K562 (cell line): ENCODE measurements around the gene ADAMTS15. TPM values are rescaled to one million over a fixed set of nuclear protein-coding genes. Genes with fewer than 3 reads are reported as not detected.

Source experiments
- ATAC-seq: fragments of 200-7000 bp; cut with Tn5 transposase; 3 replicates; pipeline ENCODE4 v1.9.1; 2020; ENCODE audit warnings: moderate library complexity
- BruUV-seq: library from RNA; stranded (reverse); fragments of 400-500 nt; replicated peaks from 2 replicates; lab custom pipeline; 2021; lab: Mats Ljungman, UMichigan
- CTCF ChIA-PET: fragments of 300-600 bp; formaldehyde crosslinking; extraction: SDS; loops from one replicate; lab custom pipeline; 2021; ENCODE audit warnings: low intra/inter-chr PET ratio; lab: Yijun Ruan, JAX
- POLR2A ChIA-PET: fragments of 300-600, 350-650 bp; sonication (Branson Sonifier 250); formaldehyde crosslinking; extraction: SDS; loops from one replicate; lab custom pipeline; 2021; ENCODE audit warnings: antibody characterized with exemption, inconsistent platforms; lab: Yijun Ruan, JAX
- DNase-seq, 4 experiments: peaks; one replicate each; pipeline versions ENCODE4 v3.0.0 to v3.0.0-alpha.2; 2011 to 2018; ENCODE audit warnings: low spot score in 3 of 4, mixed read lengths in 3 of 4; ENCODE audit errors: extremely low read depth in 1 of 4
- FAIRE-seq: peaks from 2 replicates; lab custom pipeline; 2011; peaks lifted over from hg19 to GRCh38; lab: Jason Lieb, UNC
- H2AFZ ChIP-seq: 2 replicates; pipeline ENCODE4 v1.6.0; 2011; ENCODE audit warnings: low read depth, low read length, control low read depth, inconsistent platforms
- H3K27ac ChIP-seq: fragments of 200-600 bp; 3 replicates; pipeline ENCODE4 v1.8.0; 2011; ENCODE audit warnings: low read depth, mild to moderate bottlenecking, control low read depth, inconsistent platforms, low read length, moderate library complexity, mixed read lengths; ENCODE audit errors: extremely low read depth
- H3K27me3 ChIP-seq, 2 experiments: fragments of 300-600 bp in 1 of 2; 2 replicates in 1 of 2; 3 replicates in 1 of 2; pipeline versions ENCODE4 v1.6.0 to v1.8.0; 2011; ENCODE audit warnings: inconsistent platforms in 2 of 2, low read length in 2 of 2, mild to moderate bottlenecking in 1 of 2, mixed read lengths in 1 of 2, moderate library complexity in 1 of 2; ENCODE audit not compliant: control insufficient read depth in 2 of 2, insufficient read depth in 2 of 2
- H3K36me3 ChIP-seq: fragments of 300-600 bp; 3 replicates; pipeline ENCODE4 v1.8.0; 2011; ENCODE audit warnings: mild to moderate bottlenecking, low read length, inconsistent platforms; ENCODE audit not compliant: control insufficient read depth, insufficient read depth
- H3K4me1 ChIP-seq, 2 experiments: fragments of 200-600 bp in 1 of 2; replicated peaks in 1 of 2; 2 replicates in 1 of 2; 3 replicates in 1 of 2; pipeline versions ENCODE4 v1.5.1 to v1.8.0; 2011; ENCODE audit warnings: inconsistent platforms in 2 of 2, low read length in 2 of 2, mild to moderate bottlenecking in 1 of 2, mixed read lengths in 1 of 2, moderate library complexity in 1 of 2; ENCODE audit not compliant: control insufficient read depth in 2 of 2, insufficient read depth in 2 of 2
- H3K4me2 ChIP-seq: 2 replicates; pipeline ENCODE4 v1.6.1; 2011; ENCODE audit warnings: low read length, control low read depth, inconsistent platforms, mixed read lengths; ENCODE audit not compliant: insufficient read depth
- H3K4me3 ChIP-seq: fragments of 200-600 bp; sonication (generic), shearing (Covaris generic); 2 replicates; pipeline ENCODE4 v1.5.1; 2016; ENCODE audit warnings: control low read depth, inconsistent platforms
- H3K79me2 ChIP-seq: fragments of 200-600 bp; 3 replicates; pipeline ENCODE4 v1.8.0; 2011; ENCODE audit warnings: low read length, inconsistent platforms; ENCODE audit not compliant: control insufficient read depth, insufficient read depth
- H3K9ac ChIP-seq, 2 experiments: 2 replicates each; pipeline versions ENCODE4 v1.6.0 to v1.6.1; 2011; ENCODE audit warnings: low read depth in 2 of 2, low read length in 2 of 2, control low read depth in 1 of 2, inconsistent platforms in 1 of 2, mild to moderate bottlenecking in 1 of 2, mixed read lengths in 1 of 2; ENCODE audit not compliant: insufficient read depth in 1 of 2
- H3K9me1 ChIP-seq: one replicate; pipeline ENCODE4 v1.6.0; 2011; ENCODE audit warnings: inconsistent platforms, mild to moderate bottlenecking, low read length, moderate library complexity; ENCODE audit not compliant: control insufficient read depth, insufficient read depth
- H3K9me3 ChIP-seq: replicated peaks from 2 replicates; pipeline ENCODE4 v1.5.1; 2011; ENCODE audit warnings: low read depth, low read length, inconsistent platforms; ENCODE audit not compliant: control insufficient read depth, insufficient read depth
- H4K20me1 ChIP-seq: replicated peaks from 2 replicates; pipeline ENCODE4 v1.6.1; 2011; ENCODE audit warnings: low read length, inconsistent platforms, mixed read lengths; ENCODE audit not compliant: control insufficient read depth, insufficient read depth
- BHLHE40 ChIP-seq: IDR thresholded peaks from 2 replicates; pipeline ENCODE4 v1.6.1; 2011; ENCODE audit warnings: low read length, improper control_type of control experiment
- BRCA1 ChIP-seq, 2 experiments: fragments of 450-650 bp in 1 of 2; sonication (generic) in 1 of 2; formaldehyde crosslinking in 1 of 2; IDR thresholded peaks; 2 replicates each; pipeline versions ENCODE4 v1.5.0 to v1.6.1; 2017 to 2020; ENCODE audit warnings: mild to moderate bottlenecking in 1 of 2, missing genetic modification reagents in 1 of 2
- CHD2 ChIP-seq: IDR thresholded peaks from 2 replicates; pipeline ENCODE4 v1.6.1; 2011; ENCODE audit warnings: low read depth, low read length
- KHSRP ChIP-seq: fragments of 450-650 bp; IDR thresholded peaks from 2 replicates; pipeline ENCODE4 v1.6.1; 2017
- NFXL1 ChIP-seq: fragments of 450-650 bp; formaldehyde crosslinking; IDR thresholded peaks from 2 replicates; pipeline ENCODE4 v1.4.0; 2021; ENCODE audit warnings: mild to moderate bottlenecking
- SREBF1 ChIP-seq: fragments of 150-350 bp; IDR thresholded peaks from 2 replicates; pipeline ENCODE4 v1.6.1; 2014; ENCODE audit warnings: antibody characterized with exemption, low read depth, low read length, borderline replicate concordance
- XRCC3 ChIP-seq: fragments of 450-650 bp; IDR thresholded peaks from 2 replicates; pipeline ENCODE4 v1.6.1; 2017; ENCODE audit warnings: mild to moderate bottlenecking, moderate library complexity
- ZNF263 ChIP-seq: sonication (generic); formaldehyde crosslinking; IDR thresholded peaks from 2 replicates; pipeline ENCODE4 v1.8.0; 2022; ENCODE audit warnings: mild to moderate bottlenecking, missing genetic modification reagents, borderline replicate concordance
- ZNF561 ChIP-seq: fragments of 450-650 bp; formaldehyde crosslinking; conservative IDR thresholded peaks from 2 replicates; pipeline ENCODE4 v1.4.0; 2020; ENCODE audit warnings: mild to moderate bottlenecking, moderate library complexity
- ZNF592 ChIP-seq: fragments of 450-650 bp; IDR thresholded peaks from 2 replicates; pipeline ENCODE4 v1.6.1; 2017; ENCODE audit warnings: antibody characterized with exemption, mild to moderate bottlenecking
- ZNF77 ChIP-seq: fragments of 250-450 bp; sonication (Bioruptor Pico); IDR thresholded peaks from 2 replicates; pipeline ENCODE4 v1.5.0; 2020
- ZSCAN29 ChIP-seq: fragments of 450-650 bp; IDR thresholded peaks from 2 replicates; pipeline ENCODE4 v1.6.1; 2017
- WGBS: fragments of 100-300 bp; shearing (Covaris generic); methylation state at CpG from one replicate; pipeline ENCODE4 v1.1.6; 2016; ENCODE audit warnings: low coverage, mixed read lengths; ENCODE audit not compliant: insufficient coverage; ENCODE audit errors: missing lambda C conversion rate; 5-methylcytosine and 5-hydroxymethylcytosine counted together
- in situ Hi-C: fragments of 300-500 bp; cut with MboI; formaldehyde crosslinking; loops from 4 replicates; pipeline ENCODE4 v1.15.0; 2018; ENCODE audit warnings: inconsistent platforms, mixed read lengths
- intact Hi-C: fragments of 100-400 bp; cut with micrococcal nuclease; formaldehyde crosslinking; loops from 2 replicates; pipeline ENCODE4 v1.14.2; 2022
- polyA plus RNA-seq, 8 experiments: library from polyadenylated mRNA; depleted of rRNA in 4 of 8; stranded (reverse) in 5 of 8; unstranded in 3 of 8; fragments of >200 nt; fragmentation: Nextera tagmentation in 2 of 8; fragmentation: Illumina TruSeq in 1 of 8; extraction: Ambion mirVana in 2 of 8; extraction: Trizol in 1 of 8; gene quantifications; 2 replicates each; pipeline versions ENCODE4 v1.2.1 to v1.2.3, GENCODE V29; 2011 to 2014; ENCODE audit warnings: inconsistent platforms in 1 of 8, missing spikeins in 1 of 8
- total RNA-seq, 7 experiments: library from RNA; depleted of rRNA in 6 of 7; stranded (reverse); fragments of >200 nt in 6 of 7; fragmentation: Illumina TruSeq in 2 of 7; extraction: Trizol in 2 of 7; gene quantifications; 2 replicates each; pipeline versions ENCODE4 v1.2.1 to v1.2.3, GENCODE V29; 2011 to 2021; ENCODE audit warnings: low replicate concordance in 1 of 7
- TF ChIP-seq, protein P1 (sequence below): fragments of 250-450 bp; sonication (Bioruptor Pico); IDR thresholded peaks from 2 replicates; pipeline ENCODE4 v1.8.0; 2021; ENCODE audit warnings: mild to moderate bottlenecking, moderate library complexity
- TF ChIP-seq, protein P2 (sequence below): sonication (generic); formaldehyde crosslinking; IDR thresholded peaks from 2 replicates; pipeline ENCODE4 v1.4.0; 2020; ENCODE audit warnings: mild to moderate bottlenecking, missing genetic modification reagents
- TF ChIP-seq, protein P3 (sequence below): fragments of 450-650 bp; IDR thresholded peaks from 2 replicates; pipeline ENCODE4 v1.6.1; 2017; ENCODE audit warnings: antibody characterized with exemption

The ADAMTS15 gene
- total and polyA plus RNA-seq, 9 of the 15 experiments (the other 6 are each of a cell fraction or from before 2014, with no cell fraction given), result 0.04 TPM; not detected in 8

- peaks cover 6% of the 10 kb centered on the region; the same call in 1 of the 2 replicates for H4K20me1 ChIP-seq
- H3K4me1 ChIP-seq, result peaks cover 0 to 7% of the 10 kb centered on the region in 2 experiments; a peak in 1 of 5 replicates
- H3K4me3 ChIP-seq, result no peak overlapping the region
- intact Hi-C loops (no loop called here), in situ Hi-C loops (no loop called here)
- ChIA-PET POLR2A (interaction anchor here (1.1 kb wide), 1 partner anchor 407 kb away, joined by 3 read pairs; no protein-coding TSS in a partner anchor), CTCF (no interaction called here)
- FAIRE-seq (no peak), ATAC-seq (no peak), DNase-seq (no peak)
- no peaks in the 10 kb centered on the region for H3K36me3 ChIP-seq
- no peak overlapping the region for H3K27ac ChIP-seq
- no peaks in the 10 kb centered on the region for H3K79me2 ChIP-seq
- H3K27me3 ChIP-seq, result peaks cover 52 to 87% of the 10 kb centered on the region in 2 experiments
- BruUV-seq, result no TSS peak
- H3K4me2 ChIP-seq, result no peak overlapping the region
- H2AFZ ChIP-seq, result no peak overlapping the region
- 0% methylated on average over 6 of the region's 11 CpGs for WGBS
- H3K9me1 ChIP-seq, result no peaks in the 10 kb centered on the region
- no peak overlapping the region for H3K9ac ChIP-seq
- H3K9me3 ChIP-seq, result no peaks in the 10 kb centered on the region
- TF ChIP-seq XRCC3 (no peak), ZNF592 (no peak), ZNF263 (CRISPR knock-in tag) (no peak), ZNF561 (CRISPR knock-in tag) (no peak), KHSRP (no peak), ZNF77 (CRISPR knock-in tag) (no peak), NFXL1 (CRISPR knock-in tag) (no peak), BRCA1 (IDR thresholded peaks at IDR 0.05) (no peak), BRCA1 (CRISPR knock-in tag; IDR thresholded peaks at IDR 0.05) (no peak), CHD2 (no peak), BHLHE40 (no peak), SREBF1 (no peak), ZSCAN29 (no peak)
- TF ChIP-seq, protein P1, sequence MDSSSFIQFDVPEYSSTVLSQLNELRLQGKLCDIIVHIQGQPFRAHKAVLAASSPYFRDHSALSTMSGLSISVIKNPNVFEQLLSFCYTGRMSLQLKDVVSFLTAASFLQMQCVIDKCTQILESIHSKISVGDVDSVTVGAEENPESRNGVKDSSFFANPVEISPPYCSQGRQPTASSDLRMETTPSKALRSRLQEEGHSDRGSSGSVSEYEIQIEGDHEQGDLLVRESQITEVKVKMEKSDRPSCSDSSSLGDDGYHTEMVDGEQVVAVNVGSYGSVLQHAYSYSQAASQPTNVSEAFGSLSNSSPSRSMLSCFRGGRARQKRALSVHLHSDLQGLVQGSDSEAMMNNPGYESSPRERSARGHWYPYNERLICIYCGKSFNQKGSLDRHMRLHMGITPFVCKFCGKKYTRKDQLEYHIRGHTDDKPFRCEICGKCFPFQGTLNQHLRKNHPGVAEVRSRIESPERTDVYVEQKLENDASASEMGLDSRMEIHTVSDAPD (CRISPR knock-in tag), result no peak
- TF ChIP-seq, protein P2, sequence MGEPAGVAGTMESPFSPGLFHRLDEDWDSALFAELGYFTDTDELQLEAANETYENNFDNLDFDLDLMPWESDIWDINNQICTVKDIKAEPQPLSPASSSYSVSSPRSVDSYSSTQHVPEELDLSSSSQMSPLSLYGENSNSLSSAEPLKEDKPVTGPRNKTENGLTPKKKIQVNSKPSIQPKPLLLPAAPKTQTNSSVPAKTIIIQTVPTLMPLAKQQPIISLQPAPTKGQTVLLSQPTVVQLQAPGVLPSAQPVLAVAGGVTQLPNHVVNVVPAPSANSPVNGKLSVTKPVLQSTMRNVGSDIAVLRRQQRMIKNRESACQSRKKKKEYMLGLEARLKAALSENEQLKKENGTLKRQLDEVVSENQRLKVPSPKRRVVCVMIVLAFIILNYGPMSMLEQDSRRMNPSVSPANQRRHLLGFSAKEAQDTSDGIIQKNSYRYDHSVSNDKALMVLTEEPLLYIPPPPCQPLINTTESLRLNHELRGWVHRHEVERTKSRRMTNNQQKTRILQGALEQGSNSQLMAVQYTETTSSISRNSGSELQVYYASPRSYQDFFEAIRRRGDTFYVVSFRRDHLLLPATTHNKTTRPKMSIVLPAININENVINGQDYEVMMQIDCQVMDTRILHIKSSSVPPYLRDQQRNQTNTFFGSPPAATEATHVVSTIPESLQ, result no peak
- TF ChIP-seq, protein P3, sequence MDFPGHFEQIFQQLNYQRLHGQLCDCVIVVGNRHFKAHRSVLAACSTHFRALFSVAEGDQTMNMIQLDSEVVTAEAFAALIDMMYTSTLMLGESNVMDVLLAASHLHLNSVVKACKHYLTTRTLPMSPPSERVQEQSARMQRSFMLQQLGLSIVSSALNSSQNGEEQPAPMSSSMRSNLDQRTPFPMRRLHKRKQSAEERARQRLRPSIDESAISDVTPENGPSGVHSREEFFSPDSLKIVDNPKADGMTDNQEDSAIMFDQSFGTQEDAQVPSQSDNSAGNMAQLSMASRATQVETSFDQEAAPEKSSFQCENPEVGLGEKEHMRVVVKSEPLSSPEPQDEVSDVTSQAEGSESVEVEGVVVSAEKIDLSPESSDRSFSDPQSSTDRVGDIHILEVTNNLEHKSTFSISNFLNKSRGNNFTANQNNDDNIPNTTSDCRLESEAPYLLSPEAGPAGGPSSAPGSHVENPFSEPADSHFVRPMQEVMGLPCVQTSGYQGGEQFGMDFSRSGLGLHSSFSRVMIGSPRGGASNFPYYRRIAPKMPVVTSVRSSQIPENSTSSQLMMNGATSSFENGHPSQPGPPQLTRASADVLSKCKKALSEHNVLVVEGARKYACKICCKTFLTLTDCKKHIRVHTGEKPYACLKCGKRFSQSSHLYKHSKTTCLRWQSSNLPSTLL, result no peak
These were observed 31.5 kb upstream of the ADAMTS15 start for GRCh38 chr11:130416906-130417305.
